ENCODE measurements around the gene NAT16. TPM values are rescaled to one million over a fixed set of nuclear protein-coding genes. Genes with fewer than 3 reads are reported as not detected.

The NAT16 gene
- total and polyA plus RNA-seq, 9 of the 15 experiments (the other 6 are each of a cell fraction or from before 2014, with no cell fraction given): 0.04 TPM; not detected in 8

DNA sequence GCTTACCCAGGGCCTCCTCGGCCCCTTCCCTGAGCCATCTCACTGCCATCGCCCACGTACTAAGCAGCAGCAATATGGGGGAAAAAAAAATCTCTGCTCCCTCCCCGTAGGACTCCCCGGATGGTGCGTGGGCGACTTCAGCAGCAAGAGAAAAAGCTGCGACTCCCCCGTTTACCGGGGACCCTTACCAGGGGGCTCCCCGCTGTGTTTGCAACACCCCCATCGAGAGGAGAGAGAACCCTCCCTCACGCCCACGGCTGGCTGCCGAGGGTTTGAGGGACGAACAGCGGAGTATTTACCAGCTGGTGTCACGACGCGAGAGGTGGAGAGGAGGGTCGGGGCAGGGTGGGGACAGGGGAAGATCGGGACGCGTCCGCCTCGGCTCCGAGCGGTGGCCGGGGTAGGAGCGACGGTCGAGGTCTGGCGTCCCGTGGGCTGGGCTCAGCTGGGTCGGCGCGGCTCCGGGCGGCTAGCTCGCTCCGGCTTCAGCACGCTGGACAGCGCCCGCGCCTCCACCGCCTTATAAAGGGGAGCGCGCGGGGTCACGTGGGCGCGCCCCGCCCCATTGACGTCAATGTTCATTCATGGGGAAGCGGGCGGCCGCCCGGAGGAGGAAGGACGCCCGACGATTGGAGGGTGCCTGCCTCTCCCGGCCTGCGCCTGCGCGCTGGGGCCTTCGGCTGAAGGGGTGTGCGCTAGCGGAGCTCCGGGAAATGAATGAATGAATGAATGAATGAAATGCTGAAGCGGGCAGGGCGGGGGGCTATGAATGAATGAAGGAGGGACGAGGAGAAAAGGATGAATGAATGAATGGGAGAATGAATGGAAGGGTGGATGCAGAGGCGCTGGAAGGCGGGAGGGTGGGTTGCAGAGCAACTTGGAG lies 14.8 kb downstream of the NAT16 start, which contains the start of gene VGF (continued):
- TF ChIP-seq THRAP3 (IDR thresholded peaks at IDR 0.05; ENCODE audit: borderline replicate concordance) (no peak), ZNF124 (CRISPR knock-in tag; IDR thresholded peaks at IDR 0.05) (0 out of 2 replicates have a peak, but pooled peaks have one; percentile 63), PURB (CRISPR knock-in tag; IDR thresholded peaks at IDR 0.05; ENCODE audit: low read depth) (no peak), FOXP1 (CRISPR knock-in tag; IDR thresholded peaks at IDR 0.05) (peak; percentile 99), TRIM24 (IDR thresholded peaks at IDR 0.05) (no peak), C11orf30 (IDR thresholded peaks at IDR 0.05; ENCODE audit: low read depth) (no peak), NUFIP1 (IDR thresholded peaks at IDR 0.05; ENCODE audit: partially characterized antibody) (no peak), DIDO1 (tag; IDR thresholded peaks at IDR 0.05; ENCODE audit: low read depth) (no peak), POLR2H (tag; IDR thresholded peaks at IDR 0.05; ENCODE audit: low read depth) (no peak), ZKSCAN1 (IDR thresholded peaks at IDR 0.05; ENCODE audit: low read depth, low read length) (no peak), JUN (IDR thresholded peaks at IDR 0.05; ENCODE audit: borderline replicate concordance, low read depth, low read length) (peak; percentile 89), JUN (CRISPR knock-in tag; IDR thresholded peaks at IDR 0.05; ENCODE audit: borderline replicate concordance) (peak; percentile 88; the same call in 1 of the 2 replicates), BMI1 (IDR thresholded peaks at IDR 0.05; ENCODE audit: low read length) (0 out of 2 replicates have a peak, but pooled peaks have one; percentile 12), ZNF23 (CRISPR knock-in tag; IDR thresholded peaks at IDR 0.05) (no peak), BACH1 (tag; IDR thresholded peaks at IDR 0.05) (no peak), ZNF830 (CRISPR knock-in tag; IDR thresholded peaks at IDR 0.05) (no peak), ZNF239 (CRISPR knock-in tag; IDR thresholded peaks at IDR 0.05) (no peak), PTTG1 (tag; IDR thresholded peaks at IDR 0.05; ENCODE audit: low read depth) (no peak)
- TF ChIP-seq, protein P1, sequence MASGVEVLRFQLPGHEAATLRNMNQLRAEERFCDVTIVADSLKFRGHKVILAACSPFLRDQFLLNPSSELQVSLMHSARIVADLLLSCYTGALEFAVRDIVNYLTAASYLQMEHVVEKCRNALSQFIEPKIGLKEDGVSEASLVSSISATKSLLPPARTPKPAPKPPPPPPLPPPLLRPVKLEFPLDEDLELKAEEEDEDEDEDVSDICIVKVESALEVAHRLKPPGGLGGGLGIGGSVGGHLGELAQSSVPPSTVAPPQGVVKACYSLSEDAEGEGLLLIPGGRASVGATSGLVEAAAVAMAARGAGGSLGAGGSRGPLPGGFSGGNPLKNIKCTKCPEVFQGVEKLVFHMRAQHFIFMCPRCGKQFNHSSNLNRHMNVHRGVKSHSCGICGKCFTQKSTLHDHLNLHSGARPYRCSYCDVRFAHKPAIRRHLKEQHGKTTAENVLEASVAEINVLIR (CRISPR knock-in tag; IDR thresholded peaks at IDR 0.05): peak; percentile 73
- TF ChIP-seq, protein P2, sequence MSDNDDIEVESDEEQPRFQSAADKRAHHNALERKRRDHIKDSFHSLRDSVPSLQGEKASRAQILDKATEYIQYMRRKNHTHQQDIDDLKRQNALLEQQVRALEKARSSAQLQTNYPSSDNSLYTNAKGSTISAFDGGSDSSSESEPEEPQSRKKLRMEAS (CRISPR knock-in tag; IDR thresholded peaks at IDR 0.05): peak; percentile 95
- TF ChIP-seq, protein P3, sequence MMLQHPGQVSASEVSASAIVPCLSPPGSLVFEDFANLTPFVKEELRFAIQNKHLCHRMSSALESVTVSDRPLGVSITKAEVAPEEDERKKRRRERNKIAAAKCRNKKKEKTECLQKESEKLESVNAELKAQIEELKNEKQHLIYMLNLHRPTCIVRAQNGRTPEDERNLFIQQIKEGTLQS (IDR thresholded peaks at IDR 0.05): no peak
- TF ChIP-seq, protein P3 (CRISPR knock-in tag; conservative IDR thresholded peaks at IDR 0.05): peak; percentile 83; the same call in 1 of the 2 replicates
- TF ChIP-seq, protein P4, sequence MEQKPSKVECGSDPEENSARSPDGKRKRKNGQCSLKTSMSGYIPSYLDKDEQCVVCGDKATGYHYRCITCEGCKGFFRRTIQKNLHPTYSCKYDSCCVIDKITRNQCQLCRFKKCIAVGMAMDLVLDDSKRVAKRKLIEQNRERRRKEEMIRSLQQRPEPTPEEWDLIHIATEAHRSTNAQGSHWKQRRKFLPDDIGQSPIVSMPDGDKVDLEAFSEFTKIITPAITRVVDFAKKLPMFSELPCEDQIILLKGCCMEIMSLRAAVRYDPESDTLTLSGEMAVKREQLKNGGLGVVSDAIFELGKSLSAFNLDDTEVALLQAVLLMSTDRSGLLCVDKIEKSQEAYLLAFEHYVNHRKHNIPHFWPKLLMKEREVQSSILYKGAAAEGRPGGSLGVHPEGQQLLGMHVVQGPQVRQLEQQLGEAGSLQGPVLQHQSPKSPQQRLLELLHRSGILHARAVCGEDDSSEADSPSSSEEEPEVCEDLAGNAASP (IDR thresholded peaks at IDR 0.05): no peak
- TF ChIP-seq, protein P5, sequence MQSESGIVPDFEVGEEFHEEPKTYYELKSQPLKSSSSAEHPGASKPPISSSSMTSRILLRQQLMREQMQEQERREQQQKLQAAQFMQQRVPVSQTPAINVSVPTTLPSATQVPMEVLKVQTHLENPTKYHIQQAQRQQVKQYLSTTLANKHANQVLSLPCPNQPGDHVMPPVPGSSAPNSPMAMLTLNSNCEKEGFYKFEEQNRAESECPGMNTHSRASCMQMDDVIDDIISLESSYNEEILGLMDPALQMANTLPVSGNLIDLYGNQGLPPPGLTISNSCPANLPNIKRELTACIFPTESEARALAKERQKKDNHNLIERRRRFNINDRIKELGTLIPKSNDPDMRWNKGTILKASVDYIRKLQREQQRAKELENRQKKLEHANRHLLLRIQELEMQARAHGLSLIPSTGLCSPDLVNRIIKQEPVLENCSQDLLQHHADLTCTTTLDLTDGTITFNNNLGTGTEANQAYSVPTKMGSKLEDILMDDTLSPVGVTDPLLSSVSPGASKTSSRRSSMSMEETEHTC (IDR thresholded peaks at IDR 0.05): peak; percentile 83
